H9 (cell line): ENCODE measurements around the gene CALCOCO1. TPM values are rescaled to one million over a fixed set of nuclear protein-coding genes. Genes with fewer than 3 reads are reported as not detected.
"Not testable (repeated sequence)": the region's sequence is repeated elsewhere in the genome, so short reads cannot be mapped to it uniquely, and the experiment has no call there.

Source experiments
- DNase-seq: peaks from one replicate; pipeline ENCODE4 v3.0.0-alpha.2; 2017
- H2AFZ ChIP-seq: one replicate; pipeline ENCODE4 v1.6.1; 2013; ENCODE audit warnings: mild to moderate bottlenecking, low read length, control low read depth, moderate library complexity
- H2AK5ac ChIP-seq: 2 replicates; pipeline ENCODE4 v1.6.1; 2013; ENCODE audit warnings: low read length, control low read depth, mixed read lengths; ENCODE audit not compliant: insufficient read length
- H2BK120ac ChIP-seq: one replicate; pipeline ENCODE4 v1.6.1; 2013; ENCODE audit warnings: low read depth, mild to moderate bottlenecking, low read length, control low read depth, inconsistent platforms; ENCODE audit not compliant: poor library complexity, severe bottlenecking
- H2BK12ac ChIP-seq: 2 replicates; pipeline ENCODE4 v1.6.1; 2013; ENCODE audit warnings: low read length, control low read depth, mixed read lengths, low read depth; ENCODE audit not compliant: insufficient read length
- H2BK15ac ChIP-seq: 2 replicates; pipeline ENCODE4 v1.6.1; 2013; ENCODE audit warnings: low read depth, low read length, control low read depth
- H2BK20ac ChIP-seq: one replicate; pipeline ENCODE4 v1.6.1; 2013; ENCODE audit warnings: low read depth, mild to moderate bottlenecking, low read length, control low read depth, inconsistent platforms; ENCODE audit not compliant: poor library complexity, severe bottlenecking
- H2BK5ac ChIP-seq: 2 replicates; pipeline ENCODE4 v1.6.1; 2013; ENCODE audit warnings: low read length, control low read depth, mixed read lengths; ENCODE audit not compliant: insufficient read length
- H3K14ac ChIP-seq: 2 replicates; pipeline ENCODE4 v1.6.1; 2013; ENCODE audit warnings: low read length, control low read depth; ENCODE audit not compliant: insufficient read depth
- H3K18ac ChIP-seq: 2 replicates; pipeline ENCODE4 v1.6.1; 2013; ENCODE audit warnings: low read depth, mild to moderate bottlenecking, mixed read lengths, low read length, control low read depth; ENCODE audit not compliant: insufficient read length
- H3K23ac ChIP-seq: 2 replicates; pipeline ENCODE4 v1.6.1; 2013; ENCODE audit warnings: low read length, control low read depth, mixed read lengths, low read depth; ENCODE audit not compliant: insufficient read length
- H3K23me2 ChIP-seq: 2 replicates; pipeline ENCODE4 v1.6.1; 2013; ENCODE audit warnings: low read depth, mild to moderate bottlenecking, mixed read lengths, low read length, control low read depth; ENCODE audit not compliant: insufficient read length, poor library complexity, severe bottlenecking
- H3K27ac ChIP-seq: 2 replicates; pipeline ENCODE4 v1.5.1; 2013; ENCODE audit warnings: low read length, control low read depth, mixed read lengths, low read depth; ENCODE audit not compliant: insufficient read length
- H3K27me3 ChIP-seq: 2 replicates; pipeline ENCODE4 v1.6.1; 2013; ENCODE audit warnings: low read length, control low read depth, inconsistent platforms; ENCODE audit not compliant: insufficient read depth
- H3K4ac ChIP-seq: 2 replicates; pipeline ENCODE4 v1.6.1; 2013; ENCODE audit warnings: low read depth, mild to moderate bottlenecking, control low read depth, inconsistent platforms, low read length, moderate library complexity
- H3K4me1 ChIP-seq: 2 replicates; pipeline ENCODE4 v1.6.1; 2013; ENCODE audit warnings: low read length, control low read depth, inconsistent platforms; ENCODE audit not compliant: insufficient read depth
- H3K4me2 ChIP-seq: 2 replicates; pipeline ENCODE4 v1.6.1; 2013; ENCODE audit warnings: low read length, control low read depth, mixed read lengths; ENCODE audit not compliant: insufficient read length, insufficient read depth
- H3K56ac ChIP-seq: 2 replicates; pipeline ENCODE4 v1.6.1; 2013; ENCODE audit warnings: low read depth, mild to moderate bottlenecking, mixed read lengths, low read length, control low read depth; ENCODE audit not compliant: insufficient read length
- H3K79me1 ChIP-seq: 2 replicates; pipeline ENCODE4 v1.6.1; 2013; ENCODE audit warnings: low read depth, mild to moderate bottlenecking, moderate library complexity, low read length, control low read depth, inconsistent platforms; ENCODE audit not compliant: insufficient read depth, poor library complexity, severe bottlenecking
- H3K79me2 ChIP-seq: 2 replicates; pipeline ENCODE4 v1.6.1; 2013; ENCODE audit warnings: low read length, control low read depth, inconsistent platforms; ENCODE audit not compliant: insufficient read depth
- H3K9ac ChIP-seq: 2 replicates; pipeline ENCODE4 v1.6.1; 2013; ENCODE audit warnings: low read length, control low read depth, mixed read lengths; ENCODE audit not compliant: insufficient read length; ENCODE audit errors: extremely low read depth
- H3K9me3 ChIP-seq: one replicate; pipeline ENCODE4 v1.6.1; 2013; ENCODE audit warnings: low read depth, low read length, inconsistent platforms; ENCODE audit not compliant: control insufficient read depth
- H3T11ph ChIP-seq: one replicate; pipeline ENCODE4 v1.6.1; 2013; ENCODE audit warnings: mild to moderate bottlenecking, low read length, control low read depth, inconsistent platforms
- H4K20me1 ChIP-seq: one replicate; pipeline ENCODE4 v1.6.1; 2013; ENCODE audit not compliant: control insufficient read depth, insufficient read length, insufficient read depth
- H4K5ac ChIP-seq: 2 replicates; pipeline ENCODE4 v1.6.1; 2013; ENCODE audit warnings: low read depth, mild to moderate bottlenecking, mixed read lengths, low read length, control low read depth; ENCODE audit not compliant: insufficient read length
- H4K8ac ChIP-seq: replicated peaks from 2 replicates; pipeline ENCODE4 v1.6.1; 2013; ENCODE audit warnings: low read length, control low read depth, mixed read lengths, low read depth; ENCODE audit not compliant: insufficient read length
- H4K91ac ChIP-seq: 2 replicates; pipeline ENCODE4 v1.6.1; 2013; ENCODE audit warnings: low read depth, mild to moderate bottlenecking, moderate library complexity, mixed read lengths, low read length, control low read depth; ENCODE audit not compliant: insufficient read length
- H3K27ac Mint-ChIP-seq, 3 experiments: 2 replicates in 2 of 3; 3 replicates in 1 of 3; pipeline ENCODE4 v1.8.0; 2020 to 2021; ENCODE audit warnings: mixed read lengths in 3 of 3, mild to moderate bottlenecking in 1 of 3, moderate library complexity in 1 of 3
- H3K27me3 Mint-ChIP-seq: 2 replicates; pipeline ENCODE4 v1.8.0; 2021; ENCODE audit warnings: low read depth, mild to moderate bottlenecking, moderate library complexity, mixed read lengths
- H3K36me3 Mint-ChIP-seq, 3 experiments: 2 replicates in 2 of 3; 3 replicates in 1 of 3; pipeline ENCODE4 v1.8.0; 2020 to 2021; ENCODE audit warnings: low read depth in 3 of 3, mixed read lengths in 3 of 3; ENCODE audit not compliant: insufficient read depth in 1 of 3
- H3K4me1 Mint-ChIP-seq, 2 experiments: 2 replicates each; pipeline ENCODE4 v1.8.0; 2020; ENCODE audit warnings: mixed read lengths in 2 of 2
- H3K4me3 Mint-ChIP-seq, 2 experiments: 2 replicates in 1 of 2; 3 replicates in 1 of 2; pipeline ENCODE4 v1.8.0; 2020 to 2021; ENCODE audit warnings: mild to moderate bottlenecking in 2 of 2, mixed read lengths in 2 of 2, moderate library complexity in 1 of 2
- H3K9me3 Mint-ChIP-seq, 2 experiments: 2 replicates in 1 of 2; 3 replicates in 1 of 2; pipeline ENCODE4 v1.8.0; 2020; ENCODE audit warnings: mild to moderate bottlenecking in 2 of 2, mixed read lengths in 2 of 2, moderate library complexity in 1 of 2
- CTCF ChIP-seq: fragments of 200-600 bp; sonication (generic); conservative IDR thresholded peaks from 3 replicates; pipeline ENCODE4 v1.8.0; 2021; ENCODE audit warnings: antibody characterized with exemption, mild to moderate bottlenecking
- WGBS: extraction: QIAGEN DNeasy Blood & Tissue Kit; methylation state at CpG from one replicate; pipeline ENCODE4 v1.1.7; 2013; ENCODE audit warnings: missing lambda C conversion rate, low lambda C conversion rate, mixed read lengths; ENCODE audit not compliant: insufficient read length; ENCODE audit errors: extremely low coverage; 5-methylcytosine and 5-hydroxymethylcytosine counted together
- total RNA-seq: library from RNA; stranded (reverse); gene quantifications from 2 replicates; pipeline ENCODE4 v1.2.1, GENCODE V29; 2021

Gene CALCOCO1
- total RNA-seq, 1 experiment from 2014 or later = 22.3 TPM

- Histone ChIP-seq H4K91ac (no peak overlapping the region), H2BK5ac (no peak overlapping the region), H3K27me3 (no peaks in the 10 kb centered on the region), H3K4me2 (no peak overlapping the region), H4K8ac (no peak overlapping the region), H2AK5ac (no peak overlapping the region), H3K23me2 (no peaks in the 10 kb centered on the region), H3K18ac (no peak overlapping the region), H2AFZ (no peak overlapping the region), H2BK20ac (no peak overlapping the region), H3K4ac (no peak overlapping the region), H4K5ac (no peak overlapping the region), H3K56ac (no peak overlapping the region), H3T11ph (no peak overlapping the region), H3K79me1 (no peaks in the 10 kb centered on the region), H2BK12ac (no peak overlapping the region), H3K27ac (no peak overlapping the region), H3K23ac (no peak overlapping the region), H3K4me1 (no peaks in the 10 kb centered on the region), H4K20me1 (no peaks in the 10 kb centered on the region), H3K14ac (no peak overlapping the region), H3K9ac (no peak overlapping the region), H2BK120ac (no peak overlapping the region), H2BK15ac (no peak overlapping the region), H3K9me3 (no peaks in the 10 kb centered on the region), H3K79me2 (no peaks in the 10 kb centered on the region)
- H3K36me3 Mint-ChIP-seq = no peaks in the 10 kb centered on the region
- no CpG with 5 or more reads among the region's 2 CpGs for WGBS
- DNase-seq = no peak
- H3K4me1 Mint-ChIP-seq = peaks cover 12 to 24% of the 10 kb centered on the region in 2 experiments
- H3K27ac Mint-ChIP-seq = no peak overlapping the region; a peak in 1 of 7 replicates
- no peak for TF ChIP-seq CTCF
- H3K27me3 Mint-ChIP-seq = peaks cover 3% of the 10 kb centered on the region
- H3K9me3 Mint-ChIP-seq = no peaks in the 10 kb centered on the region
- H3K4me3 Mint-ChIP-seq = no peak overlapping the region
Observed at GRCh38 chr12:53683494-53683893, 43.8 kb downstream of the CALCOCO1 start.

- H3K23me2 ChIP-seq = peaks cover 19% of the 10 kb centered on the region
- not testable (repeated sequence) for H4K91ac ChIP-seq, H3K9ac ChIP-seq, H2BK12ac ChIP-seq, H3K18ac ChIP-seq, H4K8ac ChIP-seq, H3K27me3 Mint-ChIP-seq, H2BK5ac ChIP-seq, H4K5ac ChIP-seq, H3K9me3 Mint-ChIP-seq, H3K36me3 Mint-ChIP-seq, DNase-seq, H3K27ac Mint-ChIP-seq, H3K56ac ChIP-seq, H2BK15ac ChIP-seq, H2AFZ ChIP-seq, H2AK5ac ChIP-seq, H3K79me1 ChIP-seq, H3K4me3 Mint-ChIP-seq, H3T11ph ChIP-seq, H4K20me1 ChIP-seq, H3K79me2 ChIP-seq, H3K23ac ChIP-seq, H3K27ac ChIP-seq, H3K4ac ChIP-seq, H3K4me2 ChIP-seq, H2BK20ac ChIP-seq, H3K4me1 ChIP-seq, H3K27me3 ChIP-seq, H3K9me3 ChIP-seq, H2BK120ac ChIP-seq, H3K14ac ChIP-seq
- peaks cover 30 to 48% of the 10 kb centered on the region in 2 experiments for H3K4me1 Mint-ChIP-seq
- WGBS = no CpG with 5 or more reads among the region's 5 CpGs
Observed at GRCh38 chr12:53680061-53680460, 47.2 kb downstream of the CALCOCO1 start.
